ENCODE data around the gene SYP. TPM values are rescaled to one million over a fixed set of nuclear protein-coding genes. Genes with fewer than 3 reads are reported as not detected.

The SYP gene
- total and polyA plus RNA-seq, 10 of the 15 experiments (the other 5 are each of a cell fraction or from before 2014, with no cell fraction given), result 0.34 to 1.7 (median 0.74) TPM

- TF ChIP-seq, protein P1, sequence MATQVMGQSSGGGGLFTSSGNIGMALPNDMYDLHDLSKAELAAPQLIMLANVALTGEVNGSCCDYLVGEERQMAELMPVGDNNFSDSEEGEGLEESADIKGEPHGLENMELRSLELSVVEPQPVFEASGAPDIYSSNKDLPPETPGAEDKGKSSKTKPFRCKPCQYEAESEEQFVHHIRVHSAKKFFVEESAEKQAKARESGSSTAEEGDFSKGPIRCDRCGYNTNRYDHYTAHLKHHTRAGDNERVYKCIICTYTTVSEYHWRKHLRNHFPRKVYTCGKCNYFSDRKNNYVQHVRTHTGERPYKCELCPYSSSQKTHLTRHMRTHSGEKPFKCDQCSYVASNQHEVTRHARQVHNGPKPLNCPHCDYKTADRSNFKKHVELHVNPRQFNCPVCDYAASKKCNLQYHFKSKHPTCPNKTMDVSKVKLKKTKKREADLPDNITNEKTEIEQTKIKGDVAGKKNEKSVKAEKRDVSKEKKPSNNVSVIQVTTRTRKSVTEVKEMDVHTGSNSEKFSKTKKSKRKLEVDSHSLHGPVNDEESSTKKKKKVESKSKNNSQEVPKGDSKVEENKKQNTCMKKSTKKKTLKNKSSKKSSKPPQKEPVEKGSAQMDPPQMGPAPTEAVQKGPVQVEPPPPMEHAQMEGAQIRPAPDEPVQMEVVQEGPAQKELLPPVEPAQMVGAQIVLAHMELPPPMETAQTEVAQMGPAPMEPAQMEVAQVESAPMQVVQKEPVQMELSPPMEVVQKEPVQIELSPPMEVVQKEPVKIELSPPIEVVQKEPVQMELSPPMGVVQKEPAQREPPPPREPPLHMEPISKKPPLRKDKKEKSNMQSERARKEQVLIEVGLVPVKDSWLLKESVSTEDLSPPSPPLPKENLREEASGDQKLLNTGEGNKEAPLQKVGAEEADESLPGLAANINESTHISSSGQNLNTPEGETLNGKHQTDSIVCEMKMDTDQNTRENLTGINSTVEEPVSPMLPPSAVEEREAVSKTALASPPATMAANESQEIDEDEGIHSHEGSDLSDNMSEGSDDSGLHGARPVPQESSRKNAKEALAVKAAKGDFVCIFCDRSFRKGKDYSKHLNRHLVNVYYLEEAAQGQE (IDR thresholded peaks at IDR 0.05; ENCODE audit: low read depth, low read length), result no peak
- TF ChIP-seq DPF2 (IDR thresholded peaks at IDR 0.05) (no peak), EGR1 (IDR thresholded peaks at IDR 0.05; ENCODE audit: borderline replicate concordance in 1 of 2, low read depth in 2 of 2, low read length in 2 of 2) (no peak), SRF (IDR thresholded peaks at IDR 0.05; ENCODE audit: low read depth in 2 of 2, low read length in 2 of 2) (no peak)
Observed at GRCh38 chrX:49202022-49202421, 2.0 kb upstream of the SYP start (continued).

DNA sequence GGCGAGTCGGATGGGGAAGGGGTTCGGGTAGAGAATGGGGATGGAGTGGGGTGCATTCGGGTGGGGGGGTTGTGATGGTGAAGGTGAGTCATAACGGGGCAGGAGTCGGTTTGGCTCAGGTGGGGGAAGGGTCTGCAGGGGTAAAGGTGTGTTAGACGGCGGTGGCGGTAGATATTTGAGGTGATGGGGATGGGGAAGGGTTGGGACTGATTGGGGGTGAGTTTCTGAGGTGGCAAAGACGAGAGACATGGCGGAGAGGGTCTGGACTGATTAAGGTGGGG lies 738 bp downstream of the SYP start:
- FAIRE-seq (no peak), DNase-seq (ENCODE audit: low read depth, low spot score) (no peak), ATAC-seq (no peak)
- Histone ChIP-seq H3K4me1 (ENCODE audit: control insufficient read depth, insufficient read depth, low read length) (no peaks in the 10 kb centered on the region), H3K27me3 (replicated peaks in 1 of 2; ENCODE audit: control insufficient read depth in 2 of 2, insufficient read depth in 2 of 2, low read length in 1 of 2) (no peaks in the 10 kb centered on the region), H3K27ac (ENCODE audit: control insufficient read depth, insufficient read depth) (no peak overlapping the region), H4K20me1 (ENCODE audit: control insufficient read depth, insufficient read depth) (no peaks in the 10 kb centered on the region), H3K4me3 (no peak overlapping the region), H3K79me2 (ENCODE audit: control insufficient read depth, insufficient read depth, low read length) (no peaks in the 10 kb centered on the region), H3K9me3 (replicated peaks; ENCODE audit: control insufficient read depth, insufficient read depth, low read length) (no peaks in the 10 kb centered on the region), H3K9ac (ENCODE audit: control insufficient read depth, insufficient read depth, low read length) (no peak overlapping the region), H2AFZ (ENCODE audit: control insufficient read depth, low read depth, low read length) (no peak overlapping the region), H3K36me3 (ENCODE audit: control insufficient read depth in 2 of 2, insufficient read depth in 2 of 2, low read length in 1 of 2) (no peaks in the 10 kb centered on the region), H3K4me2 (ENCODE audit: control insufficient read depth, insufficient read depth) (no peak overlapping the region)
- TF ChIP-seq CBX3 (IDR thresholded peaks at IDR 0.05; ENCODE audit: borderline replicate concordance, low read depth), result no peak
- POLR2A ChIA-PET, result no interaction called here
- no TSS peak for BruUV-seq (replicated peaks)
- intact Hi-C loops (cut with micrococcal nuclease; ENCODE audit: unreplicated experiment) (no loop called here), in situ Hi-C loops (cut with MboI) (no loop called here)
- 31% methylated on average over 8 of the region's 11 CpGs for WGBS (ENCODE audit: insufficient coverage, insufficient replicate concordance, low lambda C conversion rate, missing lambda C conversion rate)
- SMC1A ChIA-PET (ENCODE audit: uncharacterized antibody, unreplicated experiment), result no interaction called here
- CTCF ChIA-PET, result no interaction called here
- RAD21 ChIA-PET (ENCODE audit: unreplicated experiment), result no interaction called here

All from GM12878 (cell line).